GM21447 (cell line): Measurements from ENCODE around the gene KLF12.

ENCODE experiments used
- ATAC-seq: cut with Tn5 transposase; IDR thresholded peaks from one replicate; pipeline ENCODE4 v1.9.1; 2021; ENCODE audit not compliant: unreplicated experiment

Gene KLF12

GRCh38 chr13:74104661-74105275 lies 29.4 kb downstream of the KLF12 start:
- no peak for ATAC-seq

- ATAC-seq: no peak
Observed at GRCh38 chr13:74103970-74104555, 30.1 kb downstream of the KLF12 start.

DNA sequence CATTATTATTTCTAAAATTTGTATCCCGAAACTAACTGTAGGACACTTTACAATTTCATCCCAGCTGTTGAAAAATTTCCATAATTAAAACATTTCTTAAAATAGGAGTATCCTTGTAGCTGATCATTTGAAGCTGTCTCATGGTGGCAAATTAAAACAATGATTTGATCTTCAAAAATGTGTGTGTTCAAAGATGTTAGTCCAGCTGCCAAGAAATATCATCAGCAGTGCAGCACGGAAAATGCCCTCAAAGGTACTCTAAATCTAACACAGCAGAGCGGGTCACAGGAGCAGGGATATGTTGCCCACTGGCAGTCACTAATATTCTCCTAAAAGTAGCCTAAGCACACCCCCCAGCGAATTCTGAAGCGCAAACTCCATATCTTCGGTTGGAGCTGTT lies 31.0 kb downstream of the KLF12 start:
- ATAC-seq: no peak

DNA sequence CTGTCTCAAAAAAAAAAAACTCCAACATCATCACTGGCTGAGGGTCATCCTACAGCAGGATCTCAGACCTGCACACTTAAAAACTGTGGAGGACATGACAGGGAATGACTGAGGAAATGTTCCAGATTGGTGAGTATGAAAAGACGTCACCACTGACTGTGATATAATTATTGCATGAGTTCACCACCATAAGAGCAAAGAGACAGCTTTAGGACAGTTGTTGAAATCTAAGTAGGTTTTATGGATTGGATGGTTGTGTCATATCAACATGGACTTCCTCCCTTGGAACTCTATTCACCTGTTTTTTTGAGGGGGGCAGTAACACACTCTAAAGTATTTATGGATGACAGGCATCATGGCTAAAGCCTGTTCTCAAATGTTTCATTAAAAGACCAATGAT lies 31.5 kb downstream of the KLF12 start:
- ATAC-seq: no peak

DNA sequence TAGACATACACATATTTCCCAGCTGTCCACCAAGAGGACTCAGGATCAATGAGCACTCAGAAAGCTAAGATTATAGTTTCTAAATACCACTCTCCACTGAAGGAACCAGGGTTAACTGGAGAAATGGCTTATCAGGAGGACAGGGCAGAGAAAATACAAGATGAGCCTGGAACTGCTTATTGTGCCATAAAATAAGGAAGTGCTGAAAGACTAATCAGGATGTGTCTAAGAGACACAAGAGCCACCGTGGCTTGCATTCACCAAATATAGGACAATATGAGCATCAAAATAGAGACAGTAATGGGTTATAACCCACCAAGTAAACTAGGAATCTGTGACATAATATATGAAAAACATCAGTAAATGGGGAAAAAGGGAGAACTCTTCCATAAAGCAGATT lies 32.8 kb downstream of the KLF12 start:
- ATAC-seq: no peak

DNA sequence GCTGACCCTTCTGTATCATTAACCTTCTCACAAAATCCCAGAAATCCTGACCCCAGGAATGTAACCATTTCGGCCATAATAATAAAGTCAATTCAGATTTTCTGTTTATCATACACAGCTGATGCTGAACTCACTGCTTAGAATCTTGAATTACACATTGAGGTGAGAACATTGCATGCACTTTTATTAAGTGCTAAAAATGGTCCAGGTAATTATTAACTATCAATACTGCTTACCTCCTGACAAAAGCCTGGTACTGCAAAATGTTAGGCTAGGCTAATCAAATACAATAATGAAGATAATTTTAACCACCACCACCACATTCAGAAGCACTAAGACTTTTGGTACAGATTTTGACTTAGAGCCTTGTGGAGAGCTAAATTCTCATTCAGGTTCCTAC lies 36.1 kb downstream of the KLF12 start:
- ATAC-seq: no peak

- no peak for ATAC-seq
Observed at GRCh38 chr13:74097116-74097515, 37.1 kb downstream of the KLF12 start.

GRCh38 chr13:74093691-74094090 lies 40.5 kb downstream of the KLF12 start:
- no peak for ATAC-seq

- ATAC-seq: no peak
Observed at GRCh38 chr13:74092711-74093110, 41.5 kb downstream of the KLF12 start.

- no peak for ATAC-seq
Observed at GRCh38 chr13:74090869-74091605, 43.2 kb downstream of the KLF12 start.

GRCh38 chr13:74090397-74090796 lies 43.8 kb downstream of the KLF12 start:
- ATAC-seq: no peak

DNA sequence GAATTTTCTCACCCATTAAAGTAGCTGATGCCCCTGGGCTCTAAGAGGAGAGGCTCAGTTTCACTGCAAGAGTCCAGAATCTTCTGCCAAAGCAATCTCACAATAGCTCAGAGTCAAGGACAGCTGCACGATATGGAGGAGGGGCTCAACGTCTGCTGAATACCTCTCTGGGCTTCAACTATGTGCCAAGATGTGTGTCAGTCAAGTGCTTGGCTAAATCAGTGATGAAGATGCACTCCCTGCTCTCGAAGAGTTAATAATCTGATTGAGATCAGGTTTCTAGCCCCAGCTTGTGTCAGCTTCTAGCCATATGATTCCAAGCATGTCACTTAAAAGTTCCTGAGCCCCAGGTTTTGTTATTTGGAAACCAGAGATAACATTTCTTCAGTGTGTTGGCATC lies 46.8 kb downstream of the KLF12 start:
- ATAC-seq: no peak
